ENCODE measurements around the gene CES5A.
"Not testable (repeated sequence)": the region's sequence is repeated elsewhere in the genome, so short reads cannot be mapped to it uniquely, and the experiment has no call there.

CES5A gene

GRCh38 chr16:55872130-55872529, 3.0 kb downstream of the CES5A start:
- no peak for DNase-seq

GRCh38 chr16:55871411-55872038, 3.6 kb downstream of the CES5A start:
- no peak for DNase-seq

GRCh38 chr16:55868980-55869379, 6.2 kb downstream of the CES5A start:
- DNase-seq: no peak

GRCh38 chr16:55868137-55868536, 7.0 kb downstream of the CES5A start:
- no peak for DNase-seq

GRCh38 chr16:55861288-55861687, 13.9 kb downstream of the CES5A start:
- DNase-seq: no peak

GRCh38 chr16:55857650-55858049, 17.5 kb downstream of the CES5A start:
- not testable (repeated sequence) for DNase-seq

- no peak for DNase-seq
Measured at GRCh38 chr16:55856950-55857349, 18.2 kb downstream of the CES5A start.

GRCh38 chr16:55853114-55853513, 22.1 kb downstream of the CES5A start:
- DNase-seq: no peak

- no peak for DNase-seq
Measured at GRCh38 chr16:55849536-55849935, 25.6 kb downstream of the CES5A start.

- no peak for DNase-seq
Measured at GRCh38 chr16:55846598-55847346, 28.4 kb downstream of the CES5A start.

GRCh38 chr16:55843105-55843395, 32.1 kb downstream of the CES5A start:
- no peak for DNase-seq

GRCh38 chr16:55842369-55843104, 32.6 kb downstream of the CES5A start:
- DNase-seq: peak; percentile 16 to 35

GRCh38 chr16:55839115-55839514, 36.1 kb downstream of the CES5A start:
- peak; percentile 18 to 40 for DNase-seq

GRCh38 chr16:55836158-55836611, 39.0 kb downstream of the CES5A start:
- DNase-seq: no peak

- no peak for DNase-seq
Measured at GRCh38 chr16:55835581-55835980, 39.6 kb downstream of the CES5A start.

- not testable (repeated sequence) for DNase-seq
Measured at GRCh38 chr16:55835173-55835572, 40.0 kb downstream of the CES5A start.

GRCh38 chr16:55834049-55834448, 41.1 kb downstream of the CES5A start:
- DNase-seq: no peak

GRCh38 chr16:55832773-55833691, 42.1 kb downstream of the CES5A start, which contains the start of gene CES1:
CES1 (minus strand) TSS chr16:55833096; CDS start chr16:55833055, 41 bp downstream.
- no peak for DNase-seq

GRCh38 chr16:55832425-55832772, 42.8 kb downstream of the CES5A start:
- no peak for DNase-seq

- no peak for DNase-seq
Measured at GRCh38 chr16:55830658-55831294, 44.4 kb downstream of the CES5A start.

GRCh38 chr16:55829232-55829631, 45.9 kb downstream of the CES5A start:
- DNase-seq: not testable (repeated sequence)

GRCh38 chr16:55828680-55829079, 46.5 kb downstream of the CES5A start:
- DNase-seq: no peak

All from AML-193 (cell line).